Activated T-helper 2 cell treated with anti-CD3 and anti-CD28 coated beads, Interferon-gamma antibody, Interleukin-2, Interleukin-4, amounts not matched to agents 10 μg/mL and 5 μg/mL and 100 μg/mL, durations not matched to agents 14 hours and 24 hours and 36 hours (primary cell): ENCODE results near the gene SEPHS1. TPM values are rescaled to one million over a fixed set of nuclear protein-coding genes. Genes with fewer than 3 reads are reported as not detected.
A peak's percentile ranks its signal among the peaks of the same experiment; 100 is the strongest.

Experiments
- DNase-seq: peaks from one replicate; pipeline ENCODE4 v3.0.0; 2021; ENCODE audit warnings: low spot score
- H3K27ac Mint-ChIP-seq: one replicate; pipeline ENCODE4 v1.8.0; 2021; ENCODE audit warnings: mixed read lengths
- H3K27me3 Mint-ChIP-seq: one replicate; pipeline ENCODE4 v1.8.0; 2021; ENCODE audit warnings: low read depth, mixed read lengths
- H3K36me3 Mint-ChIP-seq: one replicate; pipeline ENCODE4 v1.8.0; 2021; ENCODE audit warnings: low read depth, mixed read lengths
- H3K4me1 Mint-ChIP-seq: one replicate; pipeline ENCODE4 v1.8.0; 2021; ENCODE audit warnings: low read depth, mixed read lengths
- H3K4me3 Mint-ChIP-seq: one replicate; pipeline ENCODE4 v1.8.0; 2021; ENCODE audit warnings: low read depth, mild to moderate bottlenecking, moderate library complexity, mixed read lengths
- H3K9me3 Mint-ChIP-seq: one replicate; pipeline ENCODE4 v1.8.0; 2021; ENCODE audit warnings: mixed read lengths
- intact Hi-C: fragments of 100-400 bp; cut with micrococcal nuclease; formaldehyde crosslinking; loops from one replicate; pipeline ENCODE4 v1.15.1; 2023
- total RNA-seq: library from RNA; stranded (reverse); gene quantifications from 2 replicates; pipeline ENCODE4 v1.2.3, GENCODE V29; 2022

SEPHS1 gene, protein sequence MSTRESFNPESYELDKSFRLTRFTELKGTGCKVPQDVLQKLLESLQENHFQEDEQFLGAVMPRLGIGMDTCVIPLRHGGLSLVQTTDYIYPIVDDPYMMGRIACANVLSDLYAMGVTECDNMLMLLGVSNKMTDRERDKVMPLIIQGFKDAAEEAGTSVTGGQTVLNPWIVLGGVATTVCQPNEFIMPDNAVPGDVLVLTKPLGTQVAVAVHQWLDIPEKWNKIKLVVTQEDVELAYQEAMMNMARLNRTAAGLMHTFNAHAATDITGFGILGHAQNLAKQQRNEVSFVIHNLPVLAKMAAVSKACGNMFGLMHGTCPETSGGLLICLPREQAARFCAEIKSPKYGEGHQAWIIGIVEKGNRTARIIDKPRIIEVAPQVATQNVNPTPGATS
- 58.8 and 61.9 TPM in 2 replicates for total RNA-seq

- peak within 1 kb of the TSS; percentile 90 for H3K4me3 Mint-ChIP-seq
- DNase-seq = peak; percentile 79
- peaks cover 17% of the 10 kb centered on the region for H3K36me3 Mint-ChIP-seq
- peak within 1 kb of the TSS; percentile 90 for H3K27ac Mint-ChIP-seq
- peaks cover 48% of the 10 kb centered on the region for H3K4me1 Mint-ChIP-seq
- H3K27me3 Mint-ChIP-seq = peaks cover 5% of the 10 kb centered on the region
- intact Hi-C loops = loop anchor here (1.0 to 2.0 kb wide), 2 partner anchors 46 to 188 kb away; partner anchors contain the start of gene MCM10
- no peaks in the 10 kb centered on the region for H3K9me3 Mint-ChIP-seq
Observed at GRCh38 chr10:13348216-13349017, at the start of gene SEPHS1. Gene SEPHS1, minus strand, starts transcription at chr10:13348293. Its CDS starts 3,343 bp downstream, at chr10:13344950.

- no peaks in the 10 kb centered on the region for H3K36me3 Mint-ChIP-seq
- no peaks in the 10 kb centered on the region for H3K4me1 Mint-ChIP-seq
- no peak overlapping the region for H3K4me3 Mint-ChIP-seq
- H3K27ac Mint-ChIP-seq = no peak overlapping the region
- H3K9me3 Mint-ChIP-seq = peaks cover 8% of the 10 kb centered on the region
- DNase-seq = no peak
- intact Hi-C loops = no loop called here
- H3K27me3 Mint-ChIP-seq = peaks cover 3% of the 10 kb centered on the region
Observed at GRCh38 chr10:13397052-13397451, 49.0 kb upstream of the SEPHS1 start.

GRCh38 chr10:13396369-13396768 is 48.3 kb upstream of the SEPHS1 start:
- Mint-ChIP-seq H3K4me3 (no peak overlapping the region), H3K27ac (no peak overlapping the region), H3K27me3 (peaks cover 3% of the 10 kb centered on the region), H3K4me1 (no peaks in the 10 kb centered on the region), H3K36me3 (no peaks in the 10 kb centered on the region), H3K9me3 (peaks cover 8% of the 10 kb centered on the region)
- intact Hi-C loops = no loop called here
- no peak for DNase-seq

- Mint-ChIP-seq H3K9me3 (peaks cover 8% of the 10 kb centered on the region), H3K27me3 (peaks cover 3% of the 10 kb centered on the region), H3K4me3 (no peak overlapping the region), H3K27ac (no peak overlapping the region), H3K4me1 (no peaks in the 10 kb centered on the region), H3K36me3 (no peaks in the 10 kb centered on the region)
- no peak for DNase-seq
- intact Hi-C loops = no loop called here
Observed at GRCh38 chr10:13395540-13395939, 47.4 kb upstream of the SEPHS1 start.

DNA sequence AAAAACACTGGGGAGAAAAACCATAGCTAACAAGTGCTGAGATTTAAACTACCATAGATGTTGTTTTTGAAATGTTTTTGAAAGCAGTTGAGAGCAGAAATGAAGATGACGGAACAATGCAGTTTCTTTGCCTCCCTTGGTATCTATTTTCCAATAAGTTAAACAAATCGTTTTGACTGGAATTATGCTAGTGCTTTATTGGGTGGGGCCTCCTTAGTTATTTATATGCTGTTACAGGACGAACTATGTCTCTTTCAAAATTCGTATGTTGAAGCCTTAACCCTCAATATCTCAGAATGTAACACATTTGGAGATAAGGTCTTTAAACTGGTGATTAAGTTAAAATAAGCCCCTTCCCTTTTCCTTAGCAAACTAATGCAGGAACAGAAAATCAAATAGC is 45.5 kb upstream of the SEPHS1 start:
- Mint-ChIP-seq H3K4me3 (no peak overlapping the region), H3K4me1 (no peaks in the 10 kb centered on the region), H3K27me3 (peaks cover 3% of the 10 kb centered on the region), H3K9me3 (no peaks in the 10 kb centered on the region), H3K36me3 (no peaks in the 10 kb centered on the region), H3K27ac (no peak overlapping the region)
- DNase-seq = no peak
- intact Hi-C loops = no loop called here

- Mint-ChIP-seq H3K27ac (no peak overlapping the region), H3K27me3 (peaks cover 7% of the 10 kb centered on the region), H3K4me1 (no peaks in the 10 kb centered on the region), H3K4me3 (no peak overlapping the region), H3K36me3 (no peaks in the 10 kb centered on the region), H3K9me3 (no peaks in the 10 kb centered on the region)
- DNase-seq = no peak
- intact Hi-C loops = no loop called here
Observed at GRCh38 chr10:13392701-13393100, 44.6 kb upstream of the SEPHS1 start.

GRCh38 chr10:13390604-13391522 is 42.8 kb upstream of the SEPHS1 start:
- no peaks in the 10 kb centered on the region for H3K9me3 Mint-ChIP-seq
- H3K27ac Mint-ChIP-seq = no peak overlapping the region
- H3K36me3 Mint-ChIP-seq = no peaks in the 10 kb centered on the region

GRCh38 chr10:13388478-13389230 is 40.6 kb upstream of the SEPHS1 start:
- H3K27ac Mint-ChIP-seq = no peak overlapping the region
- peaks cover 13% of the 10 kb centered on the region for H3K27me3 Mint-ChIP-seq
- DNase-seq = no peak
- no peak overlapping the region for H3K4me3 Mint-ChIP-seq
- H3K9me3 Mint-ChIP-seq = no peaks in the 10 kb centered on the region
- no peaks in the 10 kb centered on the region for H3K4me1 Mint-ChIP-seq
- H3K36me3 Mint-ChIP-seq = no peaks in the 10 kb centered on the region
- intact Hi-C loops = no loop called here

More at GRCh38 chr10:13390604-13391522, 42.8 kb upstream of the SEPHS1 start:
- DNase-seq = no peak
- H3K4me1 Mint-ChIP-seq = no peaks in the 10 kb centered on the region
- peaks cover 10% of the 10 kb centered on the region for H3K27me3 Mint-ChIP-seq
- no peak overlapping the region for H3K4me3 Mint-ChIP-seq
- intact Hi-C loops = no loop called here

DNA sequence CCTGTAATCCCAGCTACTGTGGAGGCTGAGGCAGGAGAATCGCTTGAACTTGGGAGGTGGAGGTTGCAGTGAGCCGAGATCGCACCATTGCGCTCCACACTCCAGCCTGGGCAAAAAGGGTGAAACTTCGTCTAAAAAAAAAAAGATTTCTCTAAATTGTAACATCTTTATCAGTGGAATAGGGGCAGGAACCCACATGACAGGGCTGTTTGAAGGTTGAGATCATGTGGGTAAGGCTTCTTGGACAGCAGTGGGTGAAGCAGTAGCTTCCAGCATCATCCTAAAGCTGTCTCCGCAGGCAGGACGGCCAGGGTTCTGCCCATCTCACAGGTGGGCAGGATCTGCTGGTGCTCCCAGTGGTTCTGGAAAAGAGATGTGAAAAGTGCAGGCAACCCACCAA is 37.9 kb upstream of the SEPHS1 start:
- DNase-seq = no peak
- Mint-ChIP-seq H3K4me3 (no peak overlapping the region), H3K27me3 (peaks cover 29% of the 10 kb centered on the region), H3K4me1 (peaks cover 8% of the 10 kb centered on the region), H3K9me3 (no peaks in the 10 kb centered on the region), H3K36me3 (no peaks in the 10 kb centered on the region), H3K27ac (no peak overlapping the region)
- intact Hi-C loops = no loop called here

DNA sequence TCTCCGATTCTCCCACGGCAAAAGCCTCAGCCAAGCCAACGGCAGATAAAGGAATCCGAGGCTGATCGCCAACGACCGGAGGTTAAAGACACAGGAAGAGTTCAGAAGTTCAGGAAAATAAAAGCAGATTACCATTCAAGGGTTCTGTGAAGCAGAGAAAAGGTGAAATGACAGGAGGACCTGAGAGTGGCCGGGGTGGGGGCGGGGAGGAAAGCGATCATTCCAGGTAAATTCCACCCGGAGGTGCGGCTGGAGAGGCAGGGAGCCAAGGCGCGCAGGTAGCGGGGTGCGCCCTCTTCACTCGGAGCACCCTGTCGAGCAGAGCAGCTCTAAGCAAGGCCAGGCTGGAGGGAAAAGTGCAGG is 35.3 kb upstream of the SEPHS1 start:
- no peak overlapping the region for H3K27ac Mint-ChIP-seq
- peaks cover 8% of the 10 kb centered on the region for H3K4me1 Mint-ChIP-seq
- no peaks in the 10 kb centered on the region for H3K9me3 Mint-ChIP-seq
- H3K36me3 Mint-ChIP-seq = no peaks in the 10 kb centered on the region
- H3K4me3 Mint-ChIP-seq = peak overlapping the region; percentile 19
- no peak for DNase-seq
- intact Hi-C loops = no loop called here
- peaks cover 36% of the 10 kb centered on the region for H3K27me3 Mint-ChIP-seq

GRCh38 chr10:13382703-13383398 is 34.8 kb upstream of the SEPHS1 start:
- H3K36me3 Mint-ChIP-seq = no peaks in the 10 kb centered on the region
- H3K27ac Mint-ChIP-seq = no peak overlapping the region
- H3K4me3 Mint-ChIP-seq = peak overlapping the region; percentile 19
- DNase-seq = no peak
- peaks cover 33% of the 10 kb centered on the region for H3K27me3 Mint-ChIP-seq
- intact Hi-C loops = no loop called here
- H3K4me1 Mint-ChIP-seq = peaks cover 8% of the 10 kb centered on the region
- H3K9me3 Mint-ChIP-seq = no peaks in the 10 kb centered on the region
